Nephron (organoid): Measurements from ENCODE around the gene ZNF569.
"Not testable (repeated sequence)": the region's sequence is repeated elsewhere in the genome, so short reads cannot be mapped to it uniquely, and the experiment has no call there.

Experiments
- H3K27ac Mint-ChIP-seq, 3 experiments: 2 replicates each; pipeline ENCODE4 v1.8.0; 2020; ENCODE audit warnings: mixed read lengths in 3 of 3, mild to moderate bottlenecking in 2 of 3, moderate library complexity in 1 of 3
- H3K27me3 Mint-ChIP-seq: 2 replicates; pipeline ENCODE4 v1.8.0; 2021; ENCODE audit warnings: low read depth, mild to moderate bottlenecking, moderate library complexity, mixed read lengths
- H3K36me3 Mint-ChIP-seq: 2 replicates; pipeline ENCODE4 v1.8.0; 2020; ENCODE audit warnings: low read depth, mixed read lengths
- H3K4me1 Mint-ChIP-seq: 2 replicates; pipeline ENCODE4 v1.8.0; 2020; ENCODE audit warnings: mixed read lengths
- H3K4me3 Mint-ChIP-seq, 3 experiments: 2 replicates each; pipeline ENCODE4 v1.8.0; 2020; ENCODE audit warnings: mild to moderate bottlenecking in 3 of 3, mixed read lengths in 3 of 3, moderate library complexity in 2 of 3
- H3K9me3 Mint-ChIP-seq: 2 replicates; pipeline ENCODE4 v1.8.0; 2020; ENCODE audit warnings: mixed read lengths
- TF ChIP-seq, protein P1 (sequence below), 3 experiments: fragments of 200-600 bp; sonication (generic); IDR thresholded peaks; one replicate each; pipeline ENCODE4 v1.5.0; 2021; ENCODE audit warnings: antibody characterized with exemption in 3 of 3; ENCODE audit not compliant: unreplicated experiment in 3 of 3

ZNF569 gene

DNA sequence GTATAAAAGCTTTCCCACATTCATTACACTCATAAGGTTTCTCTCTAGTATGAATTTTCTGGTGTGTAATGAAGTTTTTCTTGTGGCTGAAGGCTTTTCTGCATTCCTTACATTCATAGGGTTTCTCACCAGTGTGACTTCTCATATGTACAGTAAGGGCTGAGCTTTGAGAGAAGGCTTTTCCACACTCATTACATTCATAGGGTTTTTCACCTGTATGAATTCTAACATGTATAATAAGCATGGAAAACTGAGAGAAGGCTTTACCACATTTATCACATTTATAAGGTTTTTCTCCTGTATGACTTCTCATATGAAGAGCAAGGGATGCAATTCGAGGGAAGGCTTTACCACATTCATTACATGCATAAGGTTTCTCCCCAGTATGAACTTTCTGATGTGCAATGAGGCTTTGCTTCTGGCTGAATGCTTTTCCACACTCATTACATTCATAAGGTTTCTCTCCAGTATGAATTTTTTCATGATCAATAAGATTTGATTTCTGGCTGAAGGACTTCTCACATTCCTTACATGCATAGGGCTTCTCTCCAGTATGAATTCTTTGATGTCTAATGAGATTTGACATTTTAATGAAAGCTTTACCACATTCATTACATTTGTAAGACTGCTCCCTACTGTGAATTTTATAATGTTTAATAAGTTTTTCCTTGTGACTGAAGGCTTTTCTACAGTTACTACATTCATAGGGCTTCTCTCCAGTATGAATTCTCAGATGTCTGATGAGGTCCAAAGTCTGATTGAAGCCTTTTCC lies 53.7 kb downstream of the ZNF569 start:
- Mint-ChIP-seq H3K27me3 (no peaks in the 10 kb centered on the region), H3K9me3 (peaks cover 77% of the 10 kb centered on the region), H3K27ac (no peak overlapping the region), H3K4me3 (no peak overlapping the region), H3K36me3 (peaks cover 86% of the 10 kb centered on the region), H3K4me1 (no peaks in the 10 kb centered on the region)
- TF ChIP-seq, protein P1, sequence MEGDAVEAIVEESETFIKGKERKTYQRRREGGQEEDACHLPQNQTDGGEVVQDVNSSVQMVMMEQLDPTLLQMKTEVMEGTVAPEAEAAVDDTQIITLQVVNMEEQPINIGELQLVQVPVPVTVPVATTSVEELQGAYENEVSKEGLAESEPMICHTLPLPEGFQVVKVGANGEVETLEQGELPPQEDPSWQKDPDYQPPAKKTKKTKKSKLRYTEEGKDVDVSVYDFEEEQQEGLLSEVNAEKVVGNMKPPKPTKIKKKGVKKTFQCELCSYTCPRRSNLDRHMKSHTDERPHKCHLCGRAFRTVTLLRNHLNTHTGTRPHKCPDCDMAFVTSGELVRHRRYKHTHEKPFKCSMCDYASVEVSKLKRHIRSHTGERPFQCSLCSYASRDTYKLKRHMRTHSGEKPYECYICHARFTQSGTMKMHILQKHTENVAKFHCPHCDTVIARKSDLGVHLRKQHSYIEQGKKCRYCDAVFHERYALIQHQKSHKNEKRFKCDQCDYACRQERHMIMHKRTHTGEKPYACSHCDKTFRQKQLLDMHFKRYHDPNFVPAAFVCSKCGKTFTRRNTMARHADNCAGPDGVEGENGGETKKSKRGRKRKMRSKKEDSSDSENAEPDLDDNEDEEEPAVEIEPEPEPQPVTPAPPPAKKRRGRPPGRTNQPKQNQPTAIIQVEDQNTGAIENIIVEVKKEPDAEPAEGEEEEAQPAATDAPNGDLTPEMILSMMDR (IDR thresholded peaks at IDR 0.05; ENCODE audit: unreplicated experiment in 3 of 3), result no peak

DNA sequence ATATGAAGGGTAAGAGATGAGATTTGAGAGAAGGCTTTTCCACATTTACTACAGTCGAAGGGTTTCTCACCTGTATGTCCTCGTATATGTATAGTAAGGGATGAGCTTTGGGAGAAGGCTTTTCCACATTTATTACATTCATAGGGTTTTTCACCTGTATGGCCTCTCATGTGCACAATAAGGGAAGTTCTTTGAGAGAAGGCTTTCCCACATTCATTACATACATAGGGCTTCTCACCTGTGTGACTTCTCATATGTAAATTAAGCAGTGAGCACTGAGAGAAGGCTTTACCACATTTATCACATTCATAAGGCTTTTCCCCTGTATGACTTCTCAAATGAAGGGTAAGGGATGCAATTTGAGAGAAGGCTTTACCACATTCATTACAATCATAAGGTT lies 54.5 kb downstream of the ZNF569 start:
- Mint-ChIP-seq H3K9me3 (peaks cover 78% of the 10 kb centered on the region), H3K4me3 (no peak overlapping the region), H3K36me3 (peaks cover 81% of the 10 kb centered on the region), H3K27ac (no peak overlapping the region), H3K27me3 (no peaks in the 10 kb centered on the region), H3K4me1 (no peaks in the 10 kb centered on the region)
- TF ChIP-seq, protein P1 (IDR thresholded peaks at IDR 0.05; ENCODE audit: unreplicated experiment in 3 of 3), result no peak

DNA sequence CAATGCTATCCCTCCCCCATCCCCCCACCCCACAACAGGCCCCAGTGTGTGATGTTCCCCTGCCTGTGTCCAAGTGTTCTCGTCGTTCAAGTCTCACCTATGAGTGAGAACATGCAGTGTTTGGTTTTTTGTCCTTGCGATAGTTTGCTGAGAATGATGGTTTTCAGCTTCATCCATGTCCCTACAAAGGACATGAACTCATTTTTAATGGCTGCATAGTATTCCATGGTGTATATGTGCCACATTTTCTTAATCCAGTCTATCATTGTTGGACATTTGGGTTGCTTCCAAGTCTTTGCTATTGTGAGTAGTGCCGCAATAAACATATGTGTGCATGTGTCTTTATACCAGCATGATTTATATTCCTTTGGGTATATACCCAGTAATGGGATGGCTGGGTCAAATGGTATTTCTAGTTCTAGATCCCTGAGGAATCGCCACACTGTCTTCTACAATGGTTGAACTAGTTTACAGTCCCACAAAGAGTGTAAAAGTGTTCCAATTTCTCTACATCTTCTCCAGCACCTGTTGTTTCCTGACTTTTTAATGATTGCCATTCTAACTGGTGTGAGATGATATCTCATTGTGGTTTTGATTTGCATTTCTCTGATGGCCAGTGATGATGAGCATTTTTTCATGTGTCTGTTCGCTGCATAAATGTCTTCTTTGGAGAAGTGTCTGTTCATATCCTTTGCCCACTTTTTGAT lies 61.0 kb downstream of the ZNF569 start:
- H3K27me3 Mint-ChIP-seq, H3K27ac Mint-ChIP-seq, H3K4me1 Mint-ChIP-seq, H3K4me3 Mint-ChIP-seq: not testable (repeated sequence)
- peaks cover 85% of the 10 kb centered on the region for H3K9me3 Mint-ChIP-seq
- peaks cover 34% of the 10 kb centered on the region for H3K36me3 Mint-ChIP-seq

DNA sequence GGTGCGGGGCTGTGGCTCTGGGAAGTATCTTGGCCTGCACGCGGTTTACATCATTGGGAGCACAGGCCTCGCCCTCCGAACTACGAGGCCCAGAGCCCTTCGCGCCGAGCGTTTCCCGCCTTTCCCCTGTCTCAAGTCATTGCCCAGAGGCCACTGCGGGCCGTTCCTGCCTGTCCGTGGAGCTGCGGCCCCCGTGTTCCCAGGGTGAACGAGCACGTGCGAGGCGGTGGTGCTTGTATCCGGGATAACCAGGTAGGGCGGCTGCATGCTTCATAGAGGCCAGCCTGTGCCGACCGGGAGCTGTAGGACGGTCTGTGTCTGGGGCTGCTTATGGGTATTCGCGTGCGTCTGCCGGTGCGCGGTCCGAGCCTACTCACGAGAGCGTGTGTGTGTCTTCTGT lies 63.8 kb downstream of the ZNF569 start:
- H3K36me3 Mint-ChIP-seq, result peaks cover 19% of the 10 kb centered on the region
- H3K27me3 Mint-ChIP-seq, result no peaks in the 10 kb centered on the region
- H3K4me3 Mint-ChIP-seq, result no peak overlapping the region
- TF ChIP-seq, protein P1 (IDR thresholded peaks at IDR 0.05; ENCODE audit: unreplicated experiment in 3 of 3), result no peak
- peaks cover 80% of the 10 kb centered on the region for H3K9me3 Mint-ChIP-seq
- no peaks in the 10 kb centered on the region for H3K4me1 Mint-ChIP-seq
- no peak overlapping the region for H3K27ac Mint-ChIP-seq

- Mint-ChIP-seq H3K27ac (no peak overlapping the region), H3K4me3 (no peak overlapping the region), H3K4me1 (no peaks in the 10 kb centered on the region), H3K27me3 (no peaks in the 10 kb centered on the region), H3K36me3 (peaks cover 22% of the 10 kb centered on the region), H3K9me3 (peaks cover 73% of the 10 kb centered on the region)
- TF ChIP-seq, protein P1 (IDR thresholded peaks at IDR 0.05; ENCODE audit: unreplicated experiment in 3 of 3), result no peak
These were observed 66.2 kb downstream of the ZNF569 start for GRCh38 chr19:37401078-37401477.

GRCh38 chr19:37391399-37391798 lies 75.8 kb downstream of the ZNF569 start:
- peaks cover 79% of the 10 kb centered on the region for H3K36me3 Mint-ChIP-seq
- H3K9me3 Mint-ChIP-seq, result peaks cover 76% of the 10 kb centered on the region
- H3K27ac Mint-ChIP-seq, H3K4me1 Mint-ChIP-seq, H3K4me3 Mint-ChIP-seq, H3K27me3 Mint-ChIP-seq: not testable (repeated sequence)

- TF ChIP-seq, protein P1 (IDR thresholded peaks at IDR 0.05; ENCODE audit: unreplicated experiment in 3 of 3), result no peak
These were observed 78.0 kb downstream of the ZNF569 start for GRCh38 chr19:37389234-37389633.

More at GRCh38 chr19:37389234-37389633, 78.0 kb downstream of the ZNF569 start:
- Mint-ChIP-seq H3K4me3 (no peak overlapping the region), H3K27me3 (no peaks in the 10 kb centered on the region), H3K27ac (no peak overlapping the region), H3K9me3 (peaks cover 80% of the 10 kb centered on the region), H3K36me3 (peaks cover 92% of the 10 kb centered on the region), H3K4me1 (no peaks in the 10 kb centered on the region)
